Mucosa of rectum (tissue), 2 donors: ENCODE results near the gene ECT2.

Experiments
- H3K27ac ChIP-seq, 2 donors: one replicate each; pipeline ENCODE4 v1.7.0; 2013; ENCODE audit warnings: inconsistent platforms in 2 of 2, low read depth in 2 of 2, low read length in 2 of 2
- H3K27me3 ChIP-seq, 2 donors: one replicate each; pipeline ENCODE4 v1.7.0; 2013; ENCODE audit warnings: low read length in 2 of 2; ENCODE audit not compliant: control insufficient read depth in 2 of 2, insufficient read depth in 2 of 2
- H3K36me3 ChIP-seq, 2 donors: one replicate each; pipeline ENCODE4 v1.7.0; 2013; ENCODE audit warnings: low read length in 2 of 2; ENCODE audit not compliant: control insufficient read depth in 2 of 2, insufficient read depth in 2 of 2
- H3K4me1 ChIP-seq, 2 donors: one replicate each; pipeline ENCODE4 v1.7.0; 2013; ENCODE audit warnings: low read length in 2 of 2, mild to moderate bottlenecking in 1 of 2; ENCODE audit not compliant: control insufficient read depth in 2 of 2, insufficient read depth in 2 of 2
- H3K4me3 ChIP-seq, 2 donors: one replicate each; pipeline ENCODE4 v1.7.0; 2013; ENCODE audit warnings: low read length in 2 of 2
- H3K9ac ChIP-seq, 2 donors: one replicate each; pipeline ENCODE4 v1.7.0; 2013; ENCODE audit warnings: low read length in 2 of 2, low read depth in 1 of 2, mild to moderate bottlenecking in 1 of 2
- H3K9me3 ChIP-seq, 2 donors: one replicate each; pipeline ENCODE4 v1.7.0; 2013; ENCODE audit warnings: low read length in 2 of 2; ENCODE audit not compliant: control insufficient read depth in 2 of 2
- donor health status: healthy.
- donor health status: Normal muscosa, but diverticular disease.

ECT2 gene

DNA sequence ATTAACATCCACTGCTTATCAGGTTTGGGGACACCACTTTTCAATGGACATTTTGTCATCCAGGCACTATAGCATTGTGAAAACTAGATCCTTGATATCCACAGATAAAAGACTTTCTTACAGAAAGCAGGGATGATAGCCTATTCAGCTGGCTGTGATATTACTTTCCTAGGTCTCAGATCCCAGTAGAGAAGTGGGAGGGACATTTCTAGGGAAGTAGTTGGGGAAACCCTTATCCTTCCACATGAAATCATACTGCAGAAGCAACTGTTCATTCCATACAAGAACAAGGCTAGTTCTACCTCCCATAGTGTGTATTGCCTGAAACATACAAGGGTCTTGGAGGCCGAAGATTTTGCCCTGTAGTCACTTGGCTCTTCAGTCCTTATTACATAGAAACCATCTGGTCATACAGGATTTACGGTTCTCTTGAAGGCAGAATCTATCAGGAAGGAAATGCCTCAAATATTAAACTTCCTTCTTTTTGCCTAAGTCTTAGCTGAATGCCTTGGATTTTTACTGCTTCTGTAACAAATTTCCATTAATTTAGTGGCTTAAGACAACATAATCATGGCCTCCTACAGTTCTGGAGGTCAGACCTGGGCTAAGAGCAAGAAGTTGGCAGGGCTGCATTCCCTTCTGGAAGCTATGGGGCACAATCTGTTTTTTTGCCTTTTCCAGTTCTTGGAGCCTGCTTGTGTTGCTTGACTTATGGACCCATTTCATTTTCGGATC is 119.4 kb downstream of the ECT2 start:
- H3K4me1 ChIP-seq = peaks cover 8 to 10% of the 10 kb centered on the region in 2 donors
- H3K9ac ChIP-seq = no peak overlapping the region
- no peaks in the 10 kb centered on the region for H3K36me3 ChIP-seq
- H3K27ac ChIP-seq = no peak overlapping the region
- H3K4me3 ChIP-seq = no peak overlapping the region
- no peaks in the 10 kb centered on the region for H3K9me3 ChIP-seq
- H3K27me3 ChIP-seq = no peaks in the 10 kb centered on the region
